Mesothelial cell of epicardium (in vitro differentiated cells): Measurements from ENCODE around the gene BAD. TPM values are rescaled to one million over a fixed set of nuclear protein-coding genes. Genes with fewer than 3 reads are reported as not detected.

Experiments
- DNase-seq, 2 experiments: peaks; one replicate each; pipeline ENCODE4 v3.0.0; 2021; ENCODE audit warnings: low spot score in 2 of 2; ENCODE audit not compliant: unreplicated experiment in 2 of 2
- H3K27ac Mint-ChIP-seq: 2 replicates; pipeline ENCODE4 v1.8.0; 2021; ENCODE audit warnings: mixed read lengths
- H3K27me3 Mint-ChIP-seq: 2 replicates; pipeline ENCODE4 v1.8.0; 2021; ENCODE audit warnings: low read depth, mixed read lengths
- H3K36me3 Mint-ChIP-seq: 2 replicates; pipeline ENCODE4 v1.8.0; 2021; ENCODE audit warnings: mixed read lengths
- H3K4me1 Mint-ChIP-seq: 2 replicates; pipeline ENCODE4 v1.8.0; 2021; ENCODE audit warnings: mixed read lengths
- H3K4me3 Mint-ChIP-seq: 2 replicates; pipeline ENCODE4 v1.8.0; 2021; ENCODE audit warnings: mild to moderate bottlenecking, moderate library complexity, mixed read lengths
- H3K9me3 Mint-ChIP-seq: 2 replicates; pipeline ENCODE4 v1.8.0; 2021; ENCODE audit warnings: mixed read lengths
- CTCF ChIP-seq: fragments of 200-600 bp; sonication (generic); IDR thresholded peaks from one replicate; pipeline ENCODE4 v1.5.0; 2021; ENCODE audit warnings: antibody characterized with exemption; ENCODE audit not compliant: unreplicated experiment
- total RNA-seq: library from RNA; stranded (reverse); gene quantifications from 3 replicates; pipeline ENCODE4 v1.2.1, GENCODE V29; 2021

BAD gene
- total RNA-seq, 1 donor from 2014 or later, result 50.2 TPM

DNA sequence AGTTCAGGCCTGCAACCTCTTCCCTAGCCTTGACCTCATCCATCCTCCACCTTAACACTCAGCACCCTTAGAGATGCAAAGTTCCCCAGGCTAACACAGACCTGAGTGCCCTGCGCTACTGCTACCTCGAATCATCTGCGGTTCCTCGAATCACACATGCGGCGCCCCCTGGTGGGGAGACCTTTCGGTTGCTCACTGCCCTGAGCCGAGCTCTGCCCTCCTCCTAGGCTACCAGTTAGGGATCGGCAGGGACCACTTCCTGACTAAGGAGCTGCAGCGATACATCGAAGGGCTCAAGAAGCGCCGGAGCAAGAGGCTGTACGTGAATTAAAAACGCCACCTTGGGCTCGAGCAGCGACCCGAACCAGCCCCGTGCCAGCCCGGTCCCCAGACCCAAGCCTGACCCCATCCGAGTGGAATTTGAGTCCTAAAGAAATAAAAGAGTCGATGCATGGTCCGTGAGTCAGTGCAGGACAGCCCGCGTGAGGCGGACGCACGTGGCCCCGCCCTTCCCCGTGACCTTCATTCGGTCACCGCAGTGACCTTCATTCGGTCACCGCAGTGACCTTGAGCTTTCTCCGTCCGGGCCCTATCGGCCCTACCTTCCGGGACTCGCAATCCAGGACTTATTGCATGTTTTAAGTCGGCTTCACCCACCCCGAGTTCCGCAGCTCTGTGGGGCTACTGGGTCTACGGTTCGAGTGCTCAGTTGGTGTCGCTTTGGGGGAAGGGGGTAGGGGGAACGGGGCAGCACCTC is 20.0 kb upstream of the BAD start:
- H3K36me3 Mint-ChIP-seq, result peaks cover 2% of the 10 kb centered on the region
- H3K27ac Mint-ChIP-seq, result peak overlapping the region; percentile 88
- no peaks in the 10 kb centered on the region for H3K9me3 Mint-ChIP-seq
- DNase-seq, result peak; percentile 85 to 96
- peaks cover 22% of the 10 kb centered on the region for H3K4me1 Mint-ChIP-seq
- peaks cover 29% of the 10 kb centered on the region for H3K27me3 Mint-ChIP-seq
- peak overlapping the region; percentile 84 for H3K4me3 Mint-ChIP-seq
- TF ChIP-seq CTCF, result peak; percentile 90

DNA sequence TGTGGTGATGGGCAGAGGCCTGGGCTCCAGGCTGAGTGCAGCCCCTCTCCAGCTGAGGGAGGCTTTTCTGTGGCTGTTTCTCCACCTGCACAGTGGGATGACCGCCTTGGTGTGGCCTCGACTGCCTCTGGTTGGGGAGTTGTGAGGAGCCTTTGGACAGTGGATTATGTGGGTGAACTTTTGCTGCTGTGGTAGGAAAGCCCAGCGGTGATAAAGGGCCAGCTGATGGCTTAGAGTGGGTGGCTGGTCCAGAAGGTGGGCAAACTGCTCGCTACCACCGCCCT is 19.5 kb upstream of the BAD start:
- peaks cover 22% of the 10 kb centered on the region for H3K4me1 Mint-ChIP-seq
- no peaks in the 10 kb centered on the region for H3K9me3 Mint-ChIP-seq
- H3K27me3 Mint-ChIP-seq, result peaks cover 34% of the 10 kb centered on the region
- peak overlapping the region; percentile 84 for H3K4me3 Mint-ChIP-seq
- H3K27ac Mint-ChIP-seq, result no peak overlapping the region
- TF ChIP-seq CTCF, result no peak
- peaks cover 2% of the 10 kb centered on the region for H3K36me3 Mint-ChIP-seq
- no peak for DNase-seq

GRCh38 chr11:64303109-64304031 is 18.9 kb upstream of the BAD start:
- TF ChIP-seq CTCF, result no peak
- peaks cover 22% of the 10 kb centered on the region for H3K4me1 Mint-ChIP-seq
- no peak overlapping the region for H3K4me3 Mint-ChIP-seq

DNA sequence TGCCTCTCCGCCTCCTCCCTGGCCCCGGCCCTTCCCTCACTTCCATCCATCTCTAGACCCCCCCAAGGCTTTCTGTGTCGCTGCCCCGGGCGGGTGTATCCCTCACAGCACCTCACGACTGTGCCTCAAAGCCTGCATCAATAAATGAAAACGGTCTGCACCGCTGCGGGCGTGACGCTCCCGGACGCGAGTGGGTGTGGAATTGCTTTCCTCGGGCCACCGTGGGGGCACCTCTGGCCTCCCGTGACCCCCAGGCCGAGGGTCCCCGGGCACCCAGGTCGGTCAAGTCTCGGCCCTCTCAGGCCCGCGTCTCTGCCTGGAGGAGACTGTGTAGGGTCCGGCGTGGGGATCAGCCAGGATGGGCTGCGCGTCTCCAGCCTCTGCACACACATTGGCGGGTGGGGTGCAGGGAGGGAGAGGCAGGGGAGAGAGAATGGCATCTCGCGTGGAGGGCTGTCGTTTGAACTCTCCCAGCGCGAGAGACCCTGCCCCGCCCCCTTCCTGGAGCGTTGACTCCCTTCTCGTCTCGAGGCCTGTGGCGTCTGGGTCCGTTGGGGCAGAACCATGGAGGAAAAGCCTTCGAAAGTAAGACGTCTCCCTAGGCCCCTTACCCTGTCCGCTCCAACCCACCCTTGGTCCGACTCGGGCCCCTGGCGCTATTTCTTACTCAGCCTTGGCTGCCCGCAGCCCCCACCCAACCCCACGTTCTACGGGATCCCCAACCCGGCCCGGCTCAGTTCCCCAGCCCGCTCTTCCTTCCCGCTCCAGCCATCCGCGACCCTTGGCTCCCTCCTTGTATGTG is 15.6 kb upstream of the BAD start, which contains the start of gene CATSPERZ:
CATSPERZ (plus strand) TSS at position 512 of the 802 bp plus-strand sequence; CDS start at position 565, 53 bp downstream.
- H3K9me3 Mint-ChIP-seq, result no peaks in the 10 kb centered on the region
- no peak for TF ChIP-seq CTCF
- peak within 1 kb of the TSS; percentile 50 for H3K4me3 Mint-ChIP-seq
- peaks cover 14% of the 10 kb centered on the region for H3K4me1 Mint-ChIP-seq
- H3K27me3 Mint-ChIP-seq, result peaks cover 74% of the 10 kb centered on the region
- no peaks in the 10 kb centered on the region for H3K36me3 Mint-ChIP-seq
- H3K27ac Mint-ChIP-seq, result no peak within 1 kb of the TSS
- DNase-seq, result no peak

More at GRCh38 chr11:64303109-64304031, 18.9 kb upstream of the BAD start:
- DNase-seq, result no peak
- no peak overlapping the region for H3K27ac Mint-ChIP-seq
- H3K36me3 Mint-ChIP-seq, result peaks cover 2% of the 10 kb centered on the region
- no peaks in the 10 kb centered on the region for H3K9me3 Mint-ChIP-seq
- H3K27me3 Mint-ChIP-seq, result peaks cover 40% of the 10 kb centered on the region
